ENCODE measurements around the gene MAN1A2. TPM values are rescaled to one million over a fixed set of nuclear protein-coding genes. Genes with fewer than 3 reads are reported as not detected.

The MAN1A2 gene
- total and polyA plus RNA-seq, 9 of the 15 experiments (the other 6 are each of a cell fraction or from before 2014, with no cell fraction given) = 4.2 to 38.4 (median 18.7) TPM

DNA sequence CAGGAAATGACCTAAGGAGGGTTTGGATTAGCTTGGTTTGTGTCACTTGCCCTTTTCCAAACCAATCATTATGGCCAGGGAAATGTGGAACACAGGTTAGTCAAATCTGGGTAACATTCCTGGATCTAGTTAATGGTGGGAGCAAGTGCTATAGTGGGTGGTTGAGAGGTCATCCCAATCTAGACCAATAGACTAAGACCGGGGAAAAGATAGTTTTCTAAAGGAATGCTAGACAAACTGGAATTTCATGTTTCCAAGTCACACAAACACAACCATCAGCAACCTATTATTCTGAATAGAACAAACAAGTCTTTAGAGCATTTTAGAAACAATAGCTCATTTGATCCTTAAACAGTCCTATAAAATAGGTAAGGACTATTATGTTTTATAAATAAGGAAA lies 4.3 kb upstream of the MAN1A2 start (continued):
- TF ChIP-seq ILF3 (IDR thresholded peaks at IDR 0.05; ENCODE audit: borderline replicate concordance) (no peak), KDM5B (IDR thresholded peaks at IDR 0.05; ENCODE audit: insufficient replicate concordance, low read depth, low read length) (no peak), GATAD2B (IDR thresholded peaks at IDR 0.05; ENCODE audit: borderline replicate concordance) (no peak)

DNA sequence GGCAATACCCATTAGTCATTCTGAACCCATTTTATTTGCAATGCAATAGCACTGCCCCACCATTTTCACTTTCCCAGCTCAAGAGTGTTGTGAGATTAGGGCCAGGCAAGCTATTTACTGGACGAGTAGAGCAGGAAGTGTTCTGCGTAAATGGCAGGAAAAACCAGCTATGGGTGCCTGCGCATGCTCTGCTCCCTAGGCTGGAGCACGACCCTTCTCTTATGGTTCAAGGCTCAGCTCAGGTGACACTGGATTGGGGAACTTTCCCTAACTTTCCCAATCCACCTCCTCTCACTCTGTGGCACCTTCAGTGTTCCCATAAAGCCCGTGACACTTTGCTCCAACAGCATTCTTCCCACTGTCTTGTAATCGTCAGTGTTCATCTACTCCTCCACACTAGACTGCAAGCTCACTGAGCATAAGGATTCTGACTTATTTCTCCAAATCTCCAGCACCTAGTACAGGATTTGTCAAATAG lies 3.6 kb upstream of the MAN1A2 start:
- DNase-seq (ENCODE audit: extremely low read depth in 1 of 4, low spot score in 3 of 4) = peak in 2 of 4 experiments; percentile 36 to 48
- Histone ChIP-seq H3K4me1 (replicated peaks in 1 of 2; ENCODE audit: control insufficient read depth in 2 of 2, insufficient read depth in 2 of 2, low read length in 2 of 2) (peaks cover 8 to 24% of the 10 kb centered on the region in 2 experiments), H3K36me3 (ENCODE audit: control insufficient read depth, insufficient read depth, low read length) (no peaks in the 10 kb centered on the region), H3K9me3 (replicated peaks; ENCODE audit: control insufficient read depth, insufficient read depth, low read depth, low read length) (no peaks in the 10 kb centered on the region), H3K9me1 (ENCODE audit: control insufficient read depth, insufficient read depth, low read length) (no peaks in the 10 kb centered on the region), H2AFZ (ENCODE audit: low read depth, low read length) (peak overlapping the region; percentile 94), H3K4me2 (ENCODE audit: insufficient read depth, low read length) (peak overlapping the region; percentile 77), H3K4me3 (0 out of 2 replicates have a peak overlapping the region, but pooled peaks have one; percentile 1), H3K79me2 (ENCODE audit: control insufficient read depth, insufficient read depth, low read length) (peaks cover 26% of the 10 kb centered on the region), H3K27me3 (ENCODE audit: control insufficient read depth in 2 of 2, insufficient read depth in 2 of 2, low read length in 2 of 2) (no peaks in the 10 kb centered on the region), H3K27ac (ENCODE audit: extremely low read depth, low read depth, low read length) (peak overlapping the region; percentile 62), H4K20me1 (replicated peaks; ENCODE audit: control insufficient read depth, insufficient read depth, low read length) (no peaks in the 10 kb centered on the region), H3K9ac (ENCODE audit: insufficient read depth in 1 of 2, low read depth in 2 of 2, low read length in 2 of 2) (peak overlapping the region; percentile 50 to 82; a peak in 3 of 4 replicates)
- ATAC-seq = no peak
- intact Hi-C loops (cut with micrococcal nuclease) (loop anchor here (10.0 kb wide), 1 partner anchor 311 kb away; no protein-coding TSS in a partner anchor), in situ Hi-C loops (cut with MboI) (no loop called here)
- WGBS (ENCODE audit: insufficient coverage, low coverage, missing lambda C conversion rate) = 22% methylated on average over 6 of the region's 6 CpGs
- ChIA-PET CTCF (ENCODE audit: low intra/inter-chr PET ratio) (no interaction called here), POLR2A (interaction anchor here (0.7 to 1.4 kb wide), 7 partner anchors 11 to 453 kb away, joined by 3 to 4 read pairs (median 3); no protein-coding TSS in a partner anchor)
- FAIRE-seq = peak; percentile 52
- BruUV-seq (replicated peaks) = no TSS peak
- TF ChIP-seq, protein P1, sequence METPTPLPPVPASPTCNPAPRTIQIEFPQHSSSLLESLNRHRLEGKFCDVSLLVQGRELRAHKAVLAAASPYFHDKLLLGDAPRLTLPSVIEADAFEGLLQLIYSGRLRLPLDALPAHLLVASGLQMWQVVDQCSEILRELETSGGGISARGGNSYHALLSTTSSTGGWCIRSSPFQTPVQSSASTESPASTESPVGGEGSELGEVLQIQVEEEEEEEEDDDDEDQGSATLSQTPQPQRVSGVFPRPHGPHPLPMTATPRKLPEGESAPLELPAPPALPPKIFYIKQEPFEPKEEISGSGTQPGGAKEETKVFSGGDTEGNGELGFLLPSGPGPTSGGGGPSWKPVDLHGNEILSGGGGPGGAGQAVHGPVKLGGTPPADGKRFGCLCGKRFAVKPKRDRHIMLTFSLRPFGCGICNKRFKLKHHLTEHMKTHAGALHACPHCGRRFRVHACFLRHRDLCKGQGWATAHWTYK (CRISPR knock-in tag; IDR thresholded peaks at IDR 0.05) = peak; percentile 47
- TF ChIP-seq ZNF695 (CRISPR knock-in tag; IDR thresholded peaks at IDR 0.05) (no peak), L3MBTL2 (IDR thresholded peaks at IDR 0.05) (0 out of 2 replicates have a peak, but pooled peaks have one; percentile 42), ZNF507 (tag; conservative IDR thresholded peaks at IDR 0.05) (no peak), CBX5 (IDR thresholded peaks at IDR 0.05; ENCODE audit: borderline replicate concordance, low read depth) (no peak), PHB2 (IDR thresholded peaks at IDR 0.05; ENCODE audit: low read depth) (no peak), JUND (IDR thresholded peaks at IDR 0.05; ENCODE audit: borderline replicate concordance, low read depth, low read length) (0 out of 2 replicates have a peak, but pooled peaks have one; percentile 18), JUND (tag; IDR thresholded peaks at IDR 0.05; ENCODE audit: borderline replicate concordance, low read depth, low read length) (no peak; the same call in 2 of the 3 replicates), JUN (IDR thresholded peaks at IDR 0.05; ENCODE audit: borderline replicate concordance, low read depth, low read length) (no peak), JUN (CRISPR knock-in tag; IDR thresholded peaks at IDR 0.05; ENCODE audit: borderline replicate concordance) (no peak), ELF2 (CRISPR knock-in tag; IDR thresholded peaks at IDR 0.05) (0 out of 2 replicates have a peak, but pooled peaks have one; percentile 69), ZNF384 (IDR thresholded peaks at IDR 0.05; ENCODE audit: low read depth, low read length) (no peak), ZKSCAN8 (CRISPR knock-in tag; IDR thresholded peaks at IDR 0.05) (no peak)
- TF ChIP-seq, protein P2, sequence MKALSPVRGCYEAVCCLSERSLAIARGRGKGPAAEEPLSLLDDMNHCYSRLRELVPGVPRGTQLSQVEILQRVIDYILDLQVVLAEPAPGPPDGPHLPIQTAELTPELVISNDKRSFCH (CRISPR knock-in tag; IDR thresholded peaks at IDR 0.05) = no peak
- TF ChIP-seq, protein P2 (tag; IDR thresholded peaks at IDR 0.05) = 0 out of 2 replicates have a peak, but pooled peaks have one; percentile 44
- TF ChIP-seq, protein P3, sequence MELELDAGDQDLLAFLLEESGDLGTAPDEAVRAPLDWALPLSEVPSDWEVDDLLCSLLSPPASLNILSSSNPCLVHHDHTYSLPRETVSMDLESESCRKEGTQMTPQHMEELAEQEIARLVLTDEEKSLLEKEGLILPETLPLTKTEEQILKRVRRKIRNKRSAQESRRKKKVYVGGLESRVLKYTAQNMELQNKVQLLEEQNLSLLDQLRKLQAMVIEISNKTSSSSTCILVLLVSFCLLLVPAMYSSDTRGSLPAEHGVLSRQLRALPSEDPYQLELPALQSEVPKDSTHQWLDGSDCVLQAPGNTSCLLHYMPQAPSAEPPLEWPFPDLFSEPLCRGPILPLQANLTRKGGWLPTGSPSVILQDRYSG (tag; conservative IDR thresholded peaks at IDR 0.05; ENCODE audit: low read depth) = peak; percentile 41; the same call in 1 of the 2 replicates

All from K562 (cell line).